Measurements from ENCODE around the gene GPR160.

GPR160 gene

DNA sequence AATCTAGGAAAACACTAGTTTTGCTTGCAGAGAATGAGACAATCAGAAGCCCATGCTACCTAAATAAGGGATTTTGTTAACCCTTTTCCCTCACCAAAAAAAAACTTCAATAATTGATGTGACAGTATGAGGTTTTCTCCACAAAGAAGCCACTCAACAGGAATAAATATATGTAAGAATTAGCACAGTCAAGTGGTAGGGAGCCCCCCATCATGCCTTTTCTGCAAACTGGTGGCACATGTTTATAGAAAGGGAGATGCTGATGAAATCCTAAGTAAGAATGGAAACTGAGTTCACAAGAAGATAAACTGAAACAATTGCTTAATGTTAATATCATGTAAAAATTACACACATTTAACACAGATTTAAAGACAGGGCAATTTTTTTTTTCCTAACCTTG lies 92.7 kb downstream of the GPR160 start:
- Histone ChIP-seq H3K27me3 (ENCODE audit: control insufficient read depth, insufficient read depth, low read length) (no peaks in the 10 kb centered on the region), H3K9ac (ENCODE audit: low read depth, low read length) (no peak overlapping the region), H3K9me3 (ENCODE audit: control insufficient read depth, insufficient read depth, low read length) (no peaks in the 10 kb centered on the region), H3K4me1 (ENCODE audit: control insufficient read depth, insufficient read depth, low read length) (no peaks in the 10 kb centered on the region), H3K36me3 (ENCODE audit: control insufficient read depth, insufficient read depth, low read length) (peaks cover 10% of the 10 kb centered on the region), H3K4me3 (ENCODE audit: low read depth, low read length) (no peak overlapping the region)

DNA sequence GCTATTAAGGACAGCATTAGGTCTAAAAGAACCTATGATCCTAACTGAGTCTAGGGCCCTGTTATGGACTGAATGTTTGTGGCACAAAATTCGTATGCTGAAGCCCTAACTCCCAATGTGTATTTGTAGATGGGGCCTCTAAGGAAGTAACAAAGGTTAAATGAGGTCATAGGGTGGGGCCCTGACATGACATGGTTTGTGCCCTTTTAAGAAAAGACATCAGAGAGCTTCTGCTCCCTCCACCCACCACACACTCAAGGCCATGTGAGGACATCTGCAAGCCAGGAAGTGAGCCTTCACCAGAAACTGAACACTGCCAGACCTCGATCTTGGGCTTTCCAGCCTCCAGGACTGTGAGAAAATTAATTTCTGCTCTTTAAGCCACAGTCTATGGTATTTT lies 94.5 kb downstream of the GPR160 start:
- Histone ChIP-seq H3K4me3 (ENCODE audit: low read depth, low read length) (no peak overlapping the region), H3K9me3 (ENCODE audit: control insufficient read depth, insufficient read depth, low read length) (no peaks in the 10 kb centered on the region), H3K9ac (ENCODE audit: low read depth, low read length) (no peak overlapping the region), H3K27me3 (ENCODE audit: control insufficient read depth, insufficient read depth, low read length) (no peaks in the 10 kb centered on the region), H3K36me3 (ENCODE audit: control insufficient read depth, insufficient read depth, low read length) (peaks cover 10% of the 10 kb centered on the region), H3K4me1 (ENCODE audit: control insufficient read depth, insufficient read depth, low read length) (no peaks in the 10 kb centered on the region)

Data from iPS-15b (cell line).